Prostate gland (tissue), 2 donors: ENCODE results near the gene CLDN7. TPM values are rescaled to one million over a fixed set of nuclear protein-coding genes. Genes with fewer than 3 reads are reported as not detected.

Experiments used
- DNase-seq: peaks from one replicate; pipeline ENCODE4 v3.0.0-alpha.2; 2019; ENCODE audit warnings: low spot score
- H3K27ac ChIP-seq, 2 donors: fragments of 200-600 bp; sonication (generic); 2 replicates each; pipeline ENCODE4 v1.5.1; 2017 to 2019
- H3K27me3 ChIP-seq: fragments of 200-600 bp; sonication (generic); replicated peaks from 2 replicates; pipeline ENCODE4 v1.5.1; 2019; ENCODE audit not compliant: insufficient read depth
- H3K36me3 ChIP-seq, 2 donors: fragments of 200-600 bp; sonication (generic); 1 replicate in 1 of 2; 2 replicates in 1 of 2; pipeline versions ENCODE4 v1.5.1 to v1.8.1; 2017 to 2019
- H3K4me1 ChIP-seq: fragments of 200-600 bp; sonication (generic); replicated peaks from 2 replicates; pipeline ENCODE4 v1.5.1; 2019
- H3K4me3 ChIP-seq, 2 donors: fragments of 200-600 bp; sonication (generic); 2 replicates each; pipeline ENCODE4 v1.5.1; 2017 to 2019
- H3K9me3 ChIP-seq: fragments of 200-600 bp; sonication (generic); 2 replicates; pipeline ENCODE4 v1.5.1; 2017
- CTCF ChIP-seq, 4 experiments: fragments of 200-600 bp in 2 of 4; fragments of 450-650 bp in 2 of 4; sonication (generic) in 2 of 4; IDR thresholded peaks; 1 replicate in 3 of 4; 2 replicates in 1 of 4; pipeline ENCODE4 v1.5.1; 2016 to 2019; ENCODE audit warnings: antibody characterized with exemption in 4 of 4, mild to moderate bottlenecking in 2 of 4, moderate library complexity in 2 of 4
- POLR2A ChIP-seq: fragments of 450-650 bp; IDR thresholded peaks from one replicate; pipeline ENCODE4 v1.6.1; 2016; ENCODE audit warnings: antibody characterized with exemption, mild to moderate bottlenecking
- POLR2AphosphoS5 ChIP-seq: sonication (generic); formaldehyde crosslinking; IDR thresholded peaks from one replicate; pipeline ENCODE4 v1.6.1; 2017; ENCODE audit warnings: antibody characterized with exemption
- WGBS: methylation state at CpG from one replicate; pipeline ENCODE4 v1.1.5; 2018; 5-methylcytosine and 5-hydroxymethylcytosine counted together
- intact Hi-C: fragments of 100-400 bp; cut with DNase I; formaldehyde crosslinking; loops from one replicate; pipeline ENCODE4 v1.14.2; 2022
- total RNA-seq, 2 donors: library from RNA; depleted of rRNA; stranded (reverse); fragments of >200 nt; gene quantifications; one replicate each; pipeline ENCODE4 v1.1.0, GENCODE V29; 2016

The CLDN7 gene
- total RNA-seq, 2 donors from 2014 or later, result 42.0 to 45.8 TPM

GRCh38 chr17:7292729-7293128 is 30.5 kb upstream of the CLDN7 start:
- Histone ChIP-seq H3K9me3 (no peaks in the 10 kb centered on the region), H3K27ac (peak overlapping the region in 1 of 2 donors; percentile 13), H3K4me1 (peaks cover 13% of the 10 kb centered on the region), H3K36me3 (no peaks in the 10 kb centered on the region), H3K4me3 (no peak overlapping the region), H3K27me3 (no peaks in the 10 kb centered on the region)
- WGBS, result 30% methylated on average over 6 of the region's 6 CpGs
- DNase-seq, result no peak
- TF ChIP-seq POLR2AphosphoS5 (no peak), CTCF (IDR thresholded peaks at IDR 0.05) (no peak), POLR2A (no peak)
- intact Hi-C loops, result no loop called here

GRCh38 chr17:7292194-7292593 is 29.9 kb upstream of the CLDN7 start:
- Histone ChIP-seq H3K4me3 (no peak overlapping the region), H3K27ac (no peak overlapping the region), H3K9me3 (no peaks in the 10 kb centered on the region), H3K36me3 (no peaks in the 10 kb centered on the region), H3K4me1 (peaks cover 13% of the 10 kb centered on the region), H3K27me3 (no peaks in the 10 kb centered on the region)
- intact Hi-C loops, result no loop called here
- no peak for DNase-seq
- TF ChIP-seq CTCF (IDR thresholded peaks at IDR 0.05), result no peak
- 50% methylated on average over 2 of the region's 2 CpGs for WGBS

GRCh38 chr17:7290685-7291084 is 28.4 kb upstream of the CLDN7 start:
- Histone ChIP-seq H3K27ac (no peak overlapping the region), H3K36me3 (no peaks in the 10 kb centered on the region), H3K9me3 (no peaks in the 10 kb centered on the region), H3K27me3 (no peaks in the 10 kb centered on the region), H3K4me3 (no peak overlapping the region), H3K4me1 (peaks cover 10% of the 10 kb centered on the region)
- WGBS, result 73% methylated on average over 11 of the region's 11 CpGs
- DNase-seq, result no peak
- TF ChIP-seq POLR2A (no peak), CTCF (IDR thresholded peaks at IDR 0.05) (no peak), POLR2AphosphoS5 (no peak)
- intact Hi-C loops, result no loop called here

- intact Hi-C loops, result no loop called here
- Histone ChIP-seq H3K4me3 (no peak overlapping the region), H3K27ac (no peak overlapping the region), H3K9me3 (no peaks in the 10 kb centered on the region), H3K27me3 (no peaks in the 10 kb centered on the region), H3K36me3 (no peaks in the 10 kb centered on the region), H3K4me1 (peaks cover 10% of the 10 kb centered on the region)
- WGBS, result 93% methylated on average over 19 of the region's 19 CpGs
- no peak for TF ChIP-seq POLR2A
- no peak for TF ChIP-seq CTCF (IDR thresholded peaks at IDR 0.05)
- no peak for TF ChIP-seq POLR2AphosphoS5
- DNase-seq, result no peak
Observed at GRCh38 chr17:7290166-7290565, 27.9 kb upstream of the CLDN7 start.

- Histone ChIP-seq H3K4me1 (peaks cover 4% of the 10 kb centered on the region), H3K27ac (no peak overlapping the region), H3K27me3 (no peaks in the 10 kb centered on the region), H3K9me3 (no peaks in the 10 kb centered on the region), H3K4me3 (no peak overlapping the region), H3K36me3 (no peaks in the 10 kb centered on the region)
- WGBS, result 77% methylated on average over 18 of the region's 18 CpGs
- TF ChIP-seq POLR2A, result no peak
- no peak for TF ChIP-seq CTCF (IDR thresholded peaks at IDR 0.05)
- no peak for TF ChIP-seq POLR2AphosphoS5
- DNase-seq, result no peak
- intact Hi-C loops, result loop anchor here (10.0 kb wide), 1 partner anchor 245 kb away; the partner anchor contains the start of gene SLC16A11
Observed at GRCh38 chr17:7289256-7290032, 27.2 kb upstream of the CLDN7 start.
